ENCODE results near the gene ZNF25.
A peak's percentile ranks its signal among the peaks of the same experiment; 100 is the strongest.
"Not testable (repeated sequence)": the region's sequence is repeated elsewhere in the genome, so short reads cannot be mapped to it uniquely, and the experiment has no call there.

The ZNF25 gene

GRCh38 chr10:37998920-37999319, 22.5 kb upstream of the ZNF25 start:
- not testable (repeated sequence) for H3K36me3 ChIP-seq (ENCODE audit: control insufficient read depth, insufficient read depth, low read length); H3K27me3 ChIP-seq (ENCODE audit: control insufficient read depth, insufficient read depth, low read length); H3K4me1 ChIP-seq (ENCODE audit: control insufficient read depth, insufficient read depth, low read length); H3K4me3 ChIP-seq (ENCODE audit: low read depth, low read length); H3K9ac ChIP-seq (ENCODE audit: low read length); H3K27ac ChIP-seq (ENCODE audit: low read depth, low read length)
- H3K9me3 ChIP-seq (ENCODE audit: control insufficient read depth, insufficient read depth, low read depth, low read length), result peaks cover 22% of the 10 kb centered on the region

GRCh38 chr10:37992083-37992482, 15.6 kb upstream of the ZNF25 start:
- Histone ChIP-seq H3K27ac (ENCODE audit: low read depth, low read length) (no peak overlapping the region), H3K4me1 (ENCODE audit: control insufficient read depth, insufficient read depth, low read length) (no peaks in the 10 kb centered on the region), H3K27me3 (ENCODE audit: control insufficient read depth, insufficient read depth, low read length) (no peaks in the 10 kb centered on the region), H3K9ac (ENCODE audit: low read length) (no peak overlapping the region), H3K9me3 (ENCODE audit: control insufficient read depth, insufficient read depth, low read depth, low read length) (peaks cover 41% of the 10 kb centered on the region), H3K36me3 (ENCODE audit: control insufficient read depth, insufficient read depth, low read length) (no peaks in the 10 kb centered on the region), H3K4me3 (ENCODE audit: low read depth, low read length) (no peak overlapping the region)

- Histone ChIP-seq H3K4me3 (ENCODE audit: low read depth, low read length) (no peak overlapping the region), H3K4me1 (ENCODE audit: control insufficient read depth, insufficient read depth, low read length) (no peaks in the 10 kb centered on the region), H3K27ac (ENCODE audit: low read depth, low read length) (no peak overlapping the region), H3K9me3 (ENCODE audit: control insufficient read depth, insufficient read depth, low read depth, low read length) (peaks cover 43% of the 10 kb centered on the region), H3K9ac (ENCODE audit: low read length) (no peak overlapping the region), H3K36me3 (ENCODE audit: control insufficient read depth, insufficient read depth, low read length) (no peaks in the 10 kb centered on the region), H3K27me3 (ENCODE audit: control insufficient read depth, insufficient read depth, low read length) (no peaks in the 10 kb centered on the region)
Observed at GRCh38 chr10:37991655-37992054, 15.2 kb upstream of the ZNF25 start.

- H3K9me3 ChIP-seq (ENCODE audit: control insufficient read depth, insufficient read depth, low read depth, low read length), result peaks cover 18% of the 10 kb centered on the region
- H3K36me3 ChIP-seq (ENCODE audit: control insufficient read depth, insufficient read depth, low read length), result no peaks in the 10 kb centered on the region
- H3K27me3 ChIP-seq (ENCODE audit: control insufficient read depth, insufficient read depth, low read length), result no peaks in the 10 kb centered on the region
- no peak overlapping the region for H3K27ac ChIP-seq (ENCODE audit: low read depth, low read length)
- peaks cover 5% of the 10 kb centered on the region; the same call in 1 of the 2 replicates for H3K4me1 ChIP-seq (ENCODE audit: control insufficient read depth, insufficient read depth, low read length)
- peak overlapping the region; percentile 37 for H3K4me3 ChIP-seq (ENCODE audit: low read depth, low read length)
- H3K9ac ChIP-seq (ENCODE audit: low read length), result no peak overlapping the region
Observed at GRCh38 chr10:37976880-37977203, 395 bp upstream of the ZNF25 start.

- Histone ChIP-seq H3K27me3 (ENCODE audit: control insufficient read depth, insufficient read depth, low read length) (no peaks in the 10 kb centered on the region), H3K36me3 (ENCODE audit: control insufficient read depth, insufficient read depth, low read length) (no peaks in the 10 kb centered on the region), H3K27ac (ENCODE audit: low read depth, low read length) (no peak overlapping the region), H3K4me3 (ENCODE audit: low read depth, low read length) (peak overlapping the region; percentile 80), H3K9me3 (ENCODE audit: control insufficient read depth, insufficient read depth, low read depth, low read length) (peaks cover 19% of the 10 kb centered on the region; the same call in 1 of the 2 replicates), H3K9ac (ENCODE audit: low read length) (peak overlapping the region; percentile 79), H3K4me1 (ENCODE audit: control insufficient read depth, insufficient read depth, low read length) (peaks cover 5% of the 10 kb centered on the region; the same call in 1 of the 2 replicates)
Observed at GRCh38 chr10:37975401-37975991, 951 bp downstream of the ZNF25 start.

- Histone ChIP-seq H3K4me1 (ENCODE audit: control insufficient read depth, insufficient read depth, low read length) (peaks cover 5% of the 10 kb centered on the region; the same call in 1 of the 2 replicates), H3K27ac (ENCODE audit: low read depth, low read length) (no peak overlapping the region), H3K9ac (ENCODE audit: low read length) (no peak overlapping the region), H3K4me3 (ENCODE audit: low read depth, low read length) (no peak overlapping the region), H3K27me3 (ENCODE audit: control insufficient read depth, insufficient read depth, low read length) (no peaks in the 10 kb centered on the region), H3K9me3 (ENCODE audit: control insufficient read depth, insufficient read depth, low read depth, low read length) (peaks cover 35% of the 10 kb centered on the region; the same call in 1 of the 2 replicates), H3K36me3 (ENCODE audit: control insufficient read depth, insufficient read depth, low read length) (no peaks in the 10 kb centered on the region)
Observed at GRCh38 chr10:37972396-37972795, 4.1 kb downstream of the ZNF25 start.

- no peak overlapping the region for H3K27ac ChIP-seq (ENCODE audit: low read depth, low read length)
- H3K4me3 ChIP-seq (ENCODE audit: low read depth, low read length), result no peak overlapping the region
- no peaks in the 10 kb centered on the region for H3K27me3 ChIP-seq (ENCODE audit: control insufficient read depth, insufficient read depth, low read length)
- H3K9me3 ChIP-seq (ENCODE audit: control insufficient read depth, insufficient read depth, low read depth, low read length), result peaks cover 62% of the 10 kb centered on the region
- no peaks in the 10 kb centered on the region for H3K36me3 ChIP-seq (ENCODE audit: control insufficient read depth, insufficient read depth, low read length)
- no peaks in the 10 kb centered on the region for H3K4me1 ChIP-seq (ENCODE audit: control insufficient read depth, insufficient read depth, low read length)
- no peak overlapping the region for H3K9ac ChIP-seq (ENCODE audit: low read length)
Observed at GRCh38 chr10:37965006-37965405, 11.4 kb downstream of the ZNF25 start.

- Histone ChIP-seq H3K9ac (ENCODE audit: low read length) (no peak overlapping the region), H3K27me3 (ENCODE audit: control insufficient read depth, insufficient read depth, low read length) (no peaks in the 10 kb centered on the region), H3K9me3 (ENCODE audit: control insufficient read depth, insufficient read depth, low read depth, low read length) (peaks cover 53% of the 10 kb centered on the region), H3K4me3 (ENCODE audit: low read depth, low read length) (no peak overlapping the region), H3K4me1 (ENCODE audit: control insufficient read depth, insufficient read depth, low read length) (no peaks in the 10 kb centered on the region), H3K36me3 (ENCODE audit: control insufficient read depth, insufficient read depth, low read length) (no peaks in the 10 kb centered on the region), H3K27ac (ENCODE audit: low read depth, low read length) (no peak overlapping the region)
Observed at GRCh38 chr10:37960591-37961137, 15.8 kb downstream of the ZNF25 start.

- Histone ChIP-seq H3K4me1 (ENCODE audit: control insufficient read depth, insufficient read depth, low read length) (no peaks in the 10 kb centered on the region), H3K27ac (ENCODE audit: low read depth, low read length) (no peak overlapping the region), H3K9me3 (ENCODE audit: control insufficient read depth, insufficient read depth, low read depth, low read length) (peaks cover 51% of the 10 kb centered on the region), H3K9ac (ENCODE audit: low read length) (no peak overlapping the region), H3K27me3 (ENCODE audit: control insufficient read depth, insufficient read depth, low read length) (no peaks in the 10 kb centered on the region), H3K4me3 (ENCODE audit: low read depth, low read length) (no peak overlapping the region), H3K36me3 (ENCODE audit: control insufficient read depth, insufficient read depth, low read length) (no peaks in the 10 kb centered on the region)
Observed at GRCh38 chr10:37957841-37958240, 18.6 kb downstream of the ZNF25 start.

GRCh38 chr10:37952926-37953325, 23.5 kb downstream of the ZNF25 start:
- Histone ChIP-seq H3K27me3 (ENCODE audit: control insufficient read depth, insufficient read depth, low read length) (no peaks in the 10 kb centered on the region), H3K36me3 (ENCODE audit: control insufficient read depth, insufficient read depth, low read length) (no peaks in the 10 kb centered on the region; the same call in 1 of the 2 replicates), H3K27ac (ENCODE audit: low read depth, low read length) (peak overlapping the region; percentile 26; the same call in 1 of the 2 replicates), H3K9ac (ENCODE audit: low read length) (no peak overlapping the region), H3K4me1 (ENCODE audit: control insufficient read depth, insufficient read depth, low read length) (no peaks in the 10 kb centered on the region), H3K9me3 (ENCODE audit: control insufficient read depth, insufficient read depth, low read depth, low read length) (peaks cover 78% of the 10 kb centered on the region), H3K4me3 (ENCODE audit: low read depth, low read length) (no peak overlapping the region)

- H3K27me3 ChIP-seq (ENCODE audit: control insufficient read depth, insufficient read depth, low read length), result no peaks in the 10 kb centered on the region
- peak overlapping the region; percentile 26; the same call in 1 of the 2 replicates for H3K27ac ChIP-seq (ENCODE audit: low read depth, low read length)
- H3K36me3 ChIP-seq (ENCODE audit: control insufficient read depth, insufficient read depth, low read length), result no peaks in the 10 kb centered on the region; the same call in 1 of the 2 replicates
- peaks cover 78% of the 10 kb centered on the region for H3K9me3 ChIP-seq (ENCODE audit: control insufficient read depth, insufficient read depth, low read depth, low read length)
- H3K4me3 ChIP-seq (ENCODE audit: low read depth, low read length), result no peak overlapping the region
- H3K9ac ChIP-seq (ENCODE audit: low read length), result no peak overlapping the region
- no peaks in the 10 kb centered on the region for H3K4me1 ChIP-seq (ENCODE audit: control insufficient read depth, insufficient read depth, low read length)
Observed at GRCh38 chr10:37952043-37952755, 24.2 kb downstream of the ZNF25 start.
